HG03442 (cell line): ENCODE data around the gene DGKE.

ENCODE experiments used
- ATAC-seq: cut with Tn5 transposase; IDR thresholded peaks from one replicate; pipeline ENCODE4 v1.9.1; 2021; ENCODE audit warnings: mild to moderate bottlenecking, moderate library complexity; ENCODE audit not compliant: unreplicated experiment

The DGKE gene

GRCh38 chr17:56845934-56846333 lies 12.0 kb downstream of the DGKE start:
- no peak for ATAC-seq

- no peak for ATAC-seq
These were observed 13.2 kb downstream of the DGKE start for GRCh38 chr17:56847106-56847505.

- ATAC-seq: no peak
These were observed 15.2 kb downstream of the DGKE start for GRCh38 chr17:56849131-56849530.

GRCh38 chr17:56850591-56850990 lies 16.6 kb downstream of the DGKE start:
- ATAC-seq: no peak

GRCh38 chr17:56851008-56851407 lies 17.1 kb downstream of the DGKE start:
- no peak for ATAC-seq

- no peak for ATAC-seq
These were observed 27.9 kb downstream of the DGKE start for GRCh38 chr17:56861899-56862298.

- no peak for ATAC-seq
These were observed 30.0 kb downstream of the DGKE start for GRCh38 chr17:56863974-56864373.

GRCh38 chr17:56866076-56866475 lies 32.1 kb downstream of the DGKE start:
- no peak for ATAC-seq

GRCh38 chr17:56866496-56866895 lies 32.5 kb downstream of the DGKE start:
- no peak for ATAC-seq

- ATAC-seq: no peak
These were observed 34.0 kb downstream of the DGKE start for GRCh38 chr17:56867948-56868376.

- ATAC-seq: no peak
These were observed 34.8 kb downstream of the DGKE start for GRCh38 chr17:56868716-56869115.

GRCh38 chr17:56870081-56870651 lies 36.2 kb downstream of the DGKE start:
- ATAC-seq: peak; percentile 65

GRCh38 chr17:56876766-56877179 lies 42.8 kb downstream of the DGKE start:
- ATAC-seq: no peak

- ATAC-seq: no peak
These were observed 45.3 kb downstream of the DGKE start for GRCh38 chr17:56879280-56879679.

GRCh38 chr17:56880133-56880532 lies 46.2 kb downstream of the DGKE start:
- no peak for ATAC-seq

GRCh38 chr17:56880571-56880970 lies 46.6 kb downstream of the DGKE start:
- no peak for ATAC-seq

GRCh38 chr17:56881685-56882295 lies 47.8 kb downstream of the DGKE start:
- no peak for ATAC-seq

- ATAC-seq: no peak
These were observed 49.7 kb downstream of the DGKE start for GRCh38 chr17:56883616-56884015.

GRCh38 chr17:56884483-56885311 lies 50.7 kb downstream of the DGKE start:
- ATAC-seq: no peak

GRCh38 chr17:56885312-56885657 lies 51.3 kb downstream of the DGKE start:
- ATAC-seq: no peak

GRCh38 chr17:56886288-56886731 lies 52.4 kb downstream of the DGKE start:
- no peak for ATAC-seq

- ATAC-seq: no peak
These were observed 53.2 kb downstream of the DGKE start for GRCh38 chr17:56887105-56887504.
